Measurements from ENCODE around the gene ACSM5. TPM values are rescaled to one million over a fixed set of nuclear protein-coding genes. Genes with fewer than 3 reads are reported as not detected.
"Not testable (repeated sequence)": the region's sequence is repeated elsewhere in the genome, so short reads cannot be mapped to it uniquely, and the experiment has no call there.

ACSM5 gene
- total RNA-seq, 1 experiment from 2014 or later, result 3.6 TPM

DNA sequence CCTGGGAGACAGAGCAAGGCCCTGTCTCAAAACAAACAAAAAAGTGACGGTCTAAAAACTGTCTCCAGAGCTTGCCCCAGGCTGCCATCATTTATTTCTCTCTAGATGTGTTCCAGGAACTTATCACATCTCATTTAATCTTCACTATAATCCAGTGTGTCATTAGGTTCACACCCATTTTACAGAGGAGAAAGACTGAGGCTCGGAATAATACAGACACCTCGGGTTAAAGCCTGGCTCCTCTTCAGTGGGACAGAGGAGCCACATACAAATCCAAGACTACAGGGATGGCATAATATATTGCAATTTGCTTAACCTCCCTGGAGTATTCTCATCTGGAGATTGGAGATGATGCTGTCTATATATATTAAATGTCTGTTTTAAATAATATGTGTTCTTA lies 10.7 kb upstream of the ACSM5 start:
- no peak for DNase-seq (ENCODE audit: low read depth)

DNA sequence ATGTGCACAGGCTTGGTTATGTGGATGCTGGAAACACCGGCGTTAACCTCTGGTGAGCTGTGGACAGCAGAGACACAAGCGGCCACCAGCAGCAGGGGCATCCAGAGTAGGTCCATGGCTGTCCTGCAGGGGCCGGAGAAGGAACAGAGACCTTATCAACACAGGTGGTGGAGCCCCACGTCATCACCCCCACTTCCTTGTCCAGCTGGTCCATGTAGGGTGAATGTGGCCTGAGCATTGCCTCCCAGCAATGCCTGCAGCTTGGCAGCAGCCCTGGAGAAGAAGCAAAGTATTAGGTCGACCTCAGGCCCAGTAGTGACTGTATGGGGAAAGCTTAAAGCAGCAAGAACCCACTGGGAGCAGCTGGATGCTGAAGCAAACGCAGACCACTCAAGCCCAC lies 10.1 kb upstream of the ACSM5 start:
- DNase-seq (ENCODE audit: low read depth), result no peak

GRCh38 chr16:20401066-20401465 lies 8.3 kb upstream of the ACSM5 start:
- no peak for DNase-seq (ENCODE audit: low read depth)

DNA sequence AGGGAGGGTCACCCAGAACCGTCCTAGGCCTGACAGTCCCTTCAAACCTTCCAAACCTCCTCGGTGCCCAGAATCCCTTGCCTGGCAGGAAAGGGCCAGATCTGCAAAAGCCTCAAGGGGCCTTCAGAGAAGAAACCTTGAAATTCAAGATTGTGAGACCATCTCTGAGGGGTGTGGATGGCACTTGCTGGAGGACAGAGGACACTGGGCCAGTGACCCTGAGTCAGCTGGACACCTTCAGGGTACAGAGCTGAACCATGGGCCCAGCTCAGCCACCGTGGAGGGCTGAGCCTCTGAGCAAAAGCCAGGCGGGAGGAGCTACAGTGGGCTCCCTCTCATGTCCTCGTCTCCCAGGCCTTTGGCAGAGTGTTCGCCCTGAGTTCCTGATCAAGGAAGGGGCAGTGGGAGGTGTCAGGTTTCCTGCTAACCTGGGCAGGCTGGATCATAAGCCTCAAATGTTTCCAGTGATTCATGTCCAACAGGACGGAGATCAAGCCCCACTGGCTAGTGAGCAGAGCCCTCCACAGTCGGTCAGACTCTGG lies 7.8 kb upstream of the ACSM5 start:
- DNase-seq (ENCODE audit: low read depth), result no peak

- no peak for DNase-seq (ENCODE audit: low read depth)
These were observed 6.7 kb upstream of the ACSM5 start for GRCh38 chr16:20402651-20403050.

GRCh38 chr16:20404637-20405036 lies 4.7 kb upstream of the ACSM5 start, which contains the start of gene PDILT:
Gene PDILT, minus strand, starts transcription at chr16:20404737. Its CDS starts 5,437 bp downstream, at chr16:20399300.
- no peak for DNase-seq (ENCODE audit: low read depth)

- peak; percentile 59 for DNase-seq (ENCODE audit: low read depth)
These were observed 888 bp downstream of the ACSM5 start for GRCh38 chr16:20410121-20410723.

DNA sequence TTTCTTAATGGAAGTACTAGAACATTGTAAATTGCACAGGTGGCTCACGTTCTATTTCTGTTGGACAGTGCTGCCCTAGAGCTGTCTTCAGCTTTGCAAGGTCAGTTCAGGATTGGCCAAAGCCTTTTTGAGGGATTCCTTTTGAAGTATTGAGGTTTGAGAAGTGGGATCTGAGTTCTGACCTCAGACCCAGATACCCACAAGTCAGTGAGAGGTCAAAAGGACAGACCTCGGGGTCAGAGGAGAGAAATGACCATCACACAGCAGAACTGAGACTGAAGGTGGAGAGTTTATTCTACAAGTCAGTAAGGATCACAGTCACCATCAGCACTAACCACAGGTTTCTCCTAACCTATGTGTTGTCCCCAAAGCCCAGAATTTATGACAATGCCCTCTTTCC lies 1.7 kb downstream of the ACSM5 start:
- DNase-seq (ENCODE audit: low read depth), result no peak

DNA sequence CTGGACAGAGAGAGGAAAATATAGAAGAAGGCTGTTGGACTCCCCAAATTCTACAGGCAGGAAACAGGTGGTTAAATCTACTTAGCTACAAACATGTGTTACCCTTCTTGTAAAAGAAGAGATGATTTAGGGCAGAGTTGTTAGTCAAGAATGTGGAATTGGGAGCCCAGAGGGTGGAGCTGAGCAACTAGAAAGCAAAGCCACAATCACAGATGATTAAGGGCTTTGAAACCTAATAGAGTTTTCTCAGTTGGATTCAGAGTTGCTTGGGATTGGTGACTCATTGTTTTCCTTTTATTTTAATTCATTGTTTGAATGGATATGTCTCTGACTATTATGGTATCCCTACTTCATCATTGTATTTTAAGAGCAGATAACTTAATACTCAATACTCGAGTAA lies 6.2 kb downstream of the ACSM5 start:
- peak; percentile 87 for DNase-seq (ENCODE audit: low read depth)

GRCh38 chr16:20419093-20419492 lies 9.8 kb downstream of the ACSM5 start:
- not testable (repeated sequence) for DNase-seq (ENCODE audit: low read depth)

DNA sequence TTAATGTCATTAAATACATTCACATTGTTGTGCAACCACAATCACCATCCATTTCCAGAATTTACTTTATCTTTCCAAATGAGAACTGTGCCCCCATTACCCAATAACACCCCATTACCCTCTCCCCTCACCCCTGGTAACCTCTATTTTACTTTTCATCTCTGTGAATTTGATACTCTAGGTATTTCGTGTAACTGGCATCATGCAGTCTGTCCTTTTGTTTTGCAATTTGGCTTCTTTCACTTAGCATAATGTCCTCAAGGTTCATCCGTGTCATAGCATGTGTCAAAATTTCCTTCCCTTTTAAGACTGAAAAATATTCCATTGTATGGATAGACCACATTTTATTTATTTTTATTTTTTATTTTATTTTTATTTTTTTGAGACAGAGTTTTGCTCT lies 12.4 kb downstream of the ACSM5 start:
- DNase-seq (ENCODE audit: low read depth), result not testable (repeated sequence)

DNA sequence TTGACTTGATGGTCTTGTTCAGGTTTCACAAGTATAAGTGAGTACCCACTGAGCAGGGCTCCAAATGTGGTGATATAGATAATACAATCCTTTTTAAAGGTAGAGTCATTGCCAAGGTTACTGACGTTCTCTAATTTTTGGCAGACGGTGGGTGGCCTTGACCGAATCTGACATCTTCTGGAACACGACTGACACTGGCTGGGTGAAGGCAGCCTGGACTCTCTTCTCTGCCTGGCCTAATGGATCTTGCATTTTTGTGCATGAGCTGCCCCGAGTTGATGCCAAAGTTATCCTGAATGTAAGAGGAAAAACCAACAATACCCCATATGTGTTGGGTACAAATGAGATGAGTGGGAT lies 14.4 kb downstream of the ACSM5 start:
- DNase-seq (ENCODE audit: low read depth), result not testable (repeated sequence)

GRCh38 chr16:20424129-20424866 lies 15.0 kb downstream of the ACSM5 start:
- no peak for DNase-seq (ENCODE audit: low read depth)

GRCh38 chr16:20427401-20427797 lies 18.1 kb downstream of the ACSM5 start:
- not testable (repeated sequence) for DNase-seq (ENCODE audit: low read depth)

DNA sequence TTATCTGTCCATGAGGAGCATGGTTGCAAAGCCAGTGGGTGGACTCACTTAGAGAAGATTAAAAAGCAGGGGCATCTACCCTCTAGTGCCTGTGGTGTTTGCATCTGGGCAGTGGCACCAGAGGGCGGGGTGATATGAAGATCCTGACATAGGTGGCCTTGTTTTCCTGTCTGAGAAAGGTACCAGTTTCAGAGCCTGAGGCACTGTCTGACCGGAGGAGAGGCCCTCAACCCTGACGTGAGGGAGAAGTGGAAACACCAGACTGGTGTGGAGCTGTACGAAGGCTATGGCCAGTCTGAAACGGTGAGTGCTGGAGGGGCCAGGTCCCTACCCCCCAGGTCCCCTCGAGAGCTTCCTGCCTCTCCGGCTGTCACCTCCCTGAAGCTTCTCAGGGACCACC lies 20.2 kb downstream of the ACSM5 start:
- not testable (repeated sequence) for DNase-seq (ENCODE audit: low read depth)

- not testable (repeated sequence) for DNase-seq (ENCODE audit: low read depth)
These were observed 21.1 kb downstream of the ACSM5 start for GRCh38 chr16:20430480-20430879.

GRCh38 chr16:20430948-20431347 lies 21.6 kb downstream of the ACSM5 start:
- DNase-seq (ENCODE audit: low read depth), result no peak

DNA sequence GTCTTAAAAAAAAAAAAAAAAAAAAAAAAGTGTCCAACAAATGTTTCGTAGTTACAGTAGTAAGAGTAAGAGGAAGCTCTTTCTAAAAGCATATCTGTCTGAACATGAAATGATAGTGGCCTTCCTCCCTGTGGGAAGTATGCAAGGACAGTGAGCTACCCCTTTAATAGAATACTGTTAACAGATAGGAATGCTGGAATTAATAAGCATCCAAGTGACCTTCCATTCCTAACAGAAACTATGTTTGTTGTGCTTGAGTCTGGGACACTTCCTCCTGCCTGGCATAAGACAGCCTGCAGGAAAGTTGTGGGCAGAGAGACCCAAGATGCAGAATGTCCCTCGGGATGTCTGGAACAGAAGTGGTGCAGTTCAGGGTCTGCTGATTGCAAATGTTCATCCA lies 29.6 kb downstream of the ACSM5 start:
- not testable (repeated sequence) for DNase-seq (ENCODE audit: low read depth)

DNA sequence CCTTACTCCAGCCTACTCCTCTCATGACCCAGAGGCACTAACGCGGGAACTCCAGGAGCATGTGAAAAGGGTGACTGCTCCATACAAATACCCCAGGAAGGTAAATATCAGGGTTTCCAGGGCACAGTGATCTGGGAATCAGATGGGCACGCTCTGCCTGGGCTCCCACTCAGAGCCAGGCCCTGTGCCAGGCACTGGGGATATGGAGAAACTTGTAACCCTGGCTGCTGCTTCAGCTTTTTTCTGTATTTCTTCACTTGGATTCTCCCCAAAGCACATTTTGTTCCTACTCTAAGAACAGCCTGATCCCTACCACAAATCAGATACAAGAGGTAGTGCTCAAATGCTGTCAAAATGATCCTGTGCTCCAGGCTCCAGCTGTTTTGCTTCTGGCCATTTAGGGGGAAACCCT lies 30.5 kb downstream of the ACSM5 start:
- peak; percentile 47 for DNase-seq (ENCODE audit: low read depth)

DNA sequence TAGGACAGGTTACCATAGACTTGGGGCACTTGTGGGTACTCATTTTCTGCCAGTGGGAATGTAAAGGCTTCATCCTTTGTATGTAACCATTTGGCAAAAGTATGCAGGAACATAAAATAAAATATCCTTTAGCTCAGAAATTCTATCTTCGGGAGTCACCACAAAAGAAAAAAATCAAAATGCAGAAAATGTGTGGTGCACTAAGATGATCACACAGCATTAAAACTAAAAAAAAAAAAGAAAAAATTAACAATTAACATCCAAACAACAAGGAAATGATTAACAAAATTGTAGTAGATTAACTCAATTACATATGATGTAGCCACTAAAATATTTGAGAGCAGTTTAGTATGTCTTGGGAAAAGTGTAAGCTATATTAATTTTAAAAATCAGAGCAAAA lies 31.4 kb downstream of the ACSM5 start:
- DNase-seq (ENCODE audit: low read depth), result not testable (repeated sequence)

- DNase-seq (ENCODE audit: low read depth), result peak; percentile 21
These were observed 31.9 kb downstream of the ACSM5 start for GRCh38 chr16:20441191-20441590.

DNA sequence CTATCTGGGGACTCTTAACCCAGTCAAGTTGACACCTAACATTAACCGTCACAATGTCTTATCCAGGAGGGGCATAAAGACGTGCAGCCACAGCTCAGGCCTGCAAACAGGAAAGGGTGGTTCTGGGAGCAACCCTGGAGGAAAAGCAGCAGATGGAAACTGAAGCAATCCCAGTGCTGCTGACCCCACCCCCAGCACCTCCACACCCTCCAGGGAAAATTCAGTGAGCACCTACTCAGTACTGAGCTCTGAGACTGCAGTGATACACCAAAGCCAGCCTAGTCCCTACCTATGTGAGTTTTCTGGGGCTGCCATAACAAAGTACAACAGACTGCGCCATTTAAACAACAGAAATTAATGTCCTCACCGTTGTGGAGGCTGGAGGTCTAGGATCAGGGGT lies 32.5 kb downstream of the ACSM5 start:
- not testable (repeated sequence) for DNase-seq (ENCODE audit: low read depth)
